Kidney (tissue), 14 donors: ENCODE measurements around the gene SGIP1. TPM values are rescaled to one million over a fixed set of nuclear protein-coding genes. Genes with fewer than 3 reads are reported as not detected.

Source experiments
- DNase-seq, 5 donors: peaks; one replicate each; pipeline ENCODE4 v3.0.0-alpha.2; 2013 to 2020
- FAIRE-seq: peaks from 2 replicates; lab custom pipeline; 2012; peaks lifted over from hg19 to GRCh38; lab: Jason Lieb, UNC
- H3K27ac ChIP-seq, 2 donors: one replicate each; pipeline ENCODE4 v1.7.0; 2013; ENCODE audit warnings: low read depth in 2 of 2, low read length in 2 of 2, inconsistent platforms in 1 of 2
- H3K27me3 ChIP-seq: one replicate; pipeline ENCODE4 v1.7.1; 2013; ENCODE audit warnings: low read length, inconsistent platforms; ENCODE audit not compliant: control insufficient read depth, insufficient read depth
- H3K36me3 ChIP-seq, 3 donors: one replicate each; pipeline versions ENCODE4 v1.7.0 to v1.7.1; 2013; ENCODE audit warnings: low read length in 3 of 3, control low read depth in 1 of 3, inconsistent platforms in 1 of 3; ENCODE audit not compliant: insufficient read depth in 3 of 3, control insufficient read depth in 2 of 3
- H3K4me1 ChIP-seq, 3 donors: one replicate each; pipeline versions ENCODE4 v1.7.0 to v1.7.1; 2013; ENCODE audit warnings: low read length in 3 of 3, inconsistent platforms in 1 of 3, low read depth in 1 of 3; ENCODE audit not compliant: control insufficient read depth in 2 of 3, insufficient read depth in 2 of 3
- H3K4me3 ChIP-seq, 3 donors: one replicate each; pipeline versions ENCODE4 v1.7.0 to v1.8.1; 2013; ENCODE audit warnings: low read length in 3 of 3, control low read depth in 1 of 3, inconsistent platforms in 1 of 3
- H3K9ac ChIP-seq, 3 donors: one replicate each; pipeline versions ENCODE4 v1.7.0 to v1.7.1; 2013; ENCODE audit warnings: low read length in 3 of 3, control low read depth in 1 of 3, inconsistent platforms in 1 of 3
- H3K9me3 ChIP-seq, 3 donors: one replicate each; pipeline versions ENCODE4 v1.7.0 to v1.7.1; 2013; ENCODE audit warnings: low read length in 3 of 3, control low read depth in 1 of 3, inconsistent platforms in 1 of 3; ENCODE audit not compliant: control insufficient read depth in 2 of 3, insufficient read depth in 1 of 3
- CTCF ChIP-seq: IDR thresholded peaks from 3 replicates; pipeline ENCODE4 v1.5.1; 2012; ENCODE audit warnings: mild to moderate bottlenecking, moderate library complexity, borderline replicate concordance; ENCODE audit not compliant: insufficient read depth; ENCODE audit errors: extremely low read depth
- intact Hi-C: fragments of 100-400 bp; cut with DNase I; formaldehyde crosslinking; loops from one replicate; pipeline ENCODE4 v1.11.1; 2022
- polyA plus RNA-seq: library from polyadenylated mRNA; stranded (reverse); fragments of 350-450 nt; fragmentation: Illumina TruSeq; extraction: RNeasy Lipid Tissue Mini Kit (QIAGEN cat#74804); gene quantifications from one replicate; pipeline ENCODE4 v1.2.3, GENCODE V29; 2014; ENCODE audit warnings: low read depth, low replicate concordance; ENCODE audit not compliant: insufficient read depth
- total RNA-seq: library from RNA; stranded (reverse); fragmentation: NEBNext Ultra II Directional; extraction: Animal tissue kit (Norgen Biotek cat#: 25700); gene quantifications from one replicate; pipeline ENCODE4 v1.2.1, GENCODE V29; 2021
- donor health status: control.
- donor health status: control.
- donor health status: control.
- donor health status: control.
- donor health status: control.
- donor health status: DM: yes; HTN: yes; CAD: no.
- donor health status: Normal renal cell carcinoma (clear cell type).

The SGIP1 gene
- total and polyA plus RNA-seq, 2 donors from 2014 or later, result 8.3 to 11.2 TPM

GRCh38 chr1:66747501-66747900 lies 213.5 kb downstream of the SGIP1 start:
- H3K27ac ChIP-seq, result no peak overlapping the region
- H3K36me3 ChIP-seq, result no peaks in the 10 kb centered on the region
- DNase-seq (no peak), FAIRE-seq (no peak)
- H3K4me3 ChIP-seq, result no peak overlapping the region
- TF ChIP-seq CTCF, result no peak
- no peaks in the 10 kb centered on the region for H3K27me3 ChIP-seq
- intact Hi-C loops, result no loop called here
- H3K4me1 ChIP-seq, result no peaks in the 10 kb centered on the region
- no peaks in the 10 kb centered on the region for H3K9me3 ChIP-seq
- H3K9ac ChIP-seq, result no peak overlapping the region

DNA sequence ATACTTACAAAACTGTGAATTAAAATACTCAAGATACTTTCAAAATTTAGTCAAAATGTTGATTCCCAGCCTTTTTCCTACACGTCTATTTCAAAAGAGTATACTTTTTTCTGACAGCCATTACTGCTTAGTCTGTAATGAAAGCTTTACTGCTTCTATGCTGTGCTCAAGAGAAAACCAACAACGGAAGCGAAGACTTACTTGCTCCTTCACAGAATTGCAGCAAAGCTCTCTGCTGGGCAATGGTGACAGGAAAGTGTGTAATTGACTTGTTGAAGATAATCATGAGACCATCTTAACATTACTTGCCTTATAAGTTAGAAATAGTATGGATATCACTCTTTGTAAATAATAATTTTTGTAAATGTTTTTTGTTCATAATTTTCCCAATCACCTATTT lies 216.6 kb downstream of the SGIP1 start:
- H3K4me1 ChIP-seq, result peaks cover 0 to 4% (median 0%) of the 10 kb centered on the region in 3 donors
- H3K27ac ChIP-seq, result no peak overlapping the region
- no peaks in the 10 kb centered on the region for H3K9me3 ChIP-seq
- no peaks in the 10 kb centered on the region for H3K36me3 ChIP-seq
- H3K27me3 ChIP-seq, result peaks cover 2% of the 10 kb centered on the region
- DNase-seq (no peak), FAIRE-seq (peak; percentile 30)
- TF ChIP-seq CTCF, result no peak
- H3K4me3 ChIP-seq, result no peak overlapping the region
- intact Hi-C loops, result no loop called here
- H3K9ac ChIP-seq, result no peak overlapping the region

DNA sequence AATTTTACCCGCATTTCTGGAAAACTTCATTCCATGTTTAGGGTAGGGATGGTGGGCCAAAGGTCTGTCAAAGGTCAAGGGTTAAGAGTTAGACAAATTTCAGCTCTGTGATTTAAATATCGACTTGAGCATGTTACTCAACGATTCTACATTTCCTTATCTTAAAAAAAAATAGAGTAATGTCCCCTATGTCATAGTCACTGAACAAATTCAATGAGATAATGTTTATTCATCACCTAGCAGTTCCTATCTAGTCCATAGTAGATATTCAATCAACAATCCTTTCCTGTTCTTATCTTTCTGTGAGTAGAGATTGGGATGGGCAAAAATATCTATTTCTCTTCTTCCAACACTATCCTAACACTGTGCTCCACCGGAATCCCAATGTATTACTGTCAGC lies 217.2 kb downstream of the SGIP1 start:
- Histone ChIP-seq H3K9me3 (no peaks in the 10 kb centered on the region), H3K9ac (no peak overlapping the region), H3K4me1 (peaks cover 0 to 4% (median 0%) of the 10 kb centered on the region in 3 donors), H3K36me3 (no peaks in the 10 kb centered on the region), H3K27me3 (peaks cover 2% of the 10 kb centered on the region), H3K4me3 (no peak overlapping the region), H3K27ac (no peak overlapping the region)
- no peak for DNase-seq
- intact Hi-C loops, result no loop called here
- TF ChIP-seq CTCF, result no peak
- no peak for FAIRE-seq

- FAIRE-seq (no peak), DNase-seq (peak; percentile 59 to 84 (median 66))
- H3K4me3 ChIP-seq, result peak within 1 kb of the TSS in 2 of 3 donors; percentile 34 to 49
- H3K27me3 ChIP-seq, result peaks cover 2% of the 10 kb centered on the region
- no peak for TF ChIP-seq CTCF
- no peak within 1 kb of the TSS for H3K27ac ChIP-seq
- H3K4me1 ChIP-seq, result peaks cover 0 to 4% (median 0%) of the 10 kb centered on the region in 3 donors
- no peaks in the 10 kb centered on the region for H3K36me3 ChIP-seq
- no peaks in the 10 kb centered on the region for H3K9me3 ChIP-seq
- no peak within 1 kb of the TSS for H3K9ac ChIP-seq
- intact Hi-C loops, result no loop called here
These were observed 218.1 kb downstream of the SGIP1 start, which contains the start of gene DYNLT5 for GRCh38 chr1:66752000-66752592. Gene DYNLT5, plus strand, starts transcription at chr1:66752459. Its CDS starts 2,200 bp downstream, at chr1:66754659.
